ENCODE measurements around the gene C16orf89.
"Not testable (repeated sequence)": the region's sequence is repeated elsewhere in the genome, so short reads cannot be mapped to it uniquely, and the experiment has no call there.

- TF ChIP-seq, protein P1, sequence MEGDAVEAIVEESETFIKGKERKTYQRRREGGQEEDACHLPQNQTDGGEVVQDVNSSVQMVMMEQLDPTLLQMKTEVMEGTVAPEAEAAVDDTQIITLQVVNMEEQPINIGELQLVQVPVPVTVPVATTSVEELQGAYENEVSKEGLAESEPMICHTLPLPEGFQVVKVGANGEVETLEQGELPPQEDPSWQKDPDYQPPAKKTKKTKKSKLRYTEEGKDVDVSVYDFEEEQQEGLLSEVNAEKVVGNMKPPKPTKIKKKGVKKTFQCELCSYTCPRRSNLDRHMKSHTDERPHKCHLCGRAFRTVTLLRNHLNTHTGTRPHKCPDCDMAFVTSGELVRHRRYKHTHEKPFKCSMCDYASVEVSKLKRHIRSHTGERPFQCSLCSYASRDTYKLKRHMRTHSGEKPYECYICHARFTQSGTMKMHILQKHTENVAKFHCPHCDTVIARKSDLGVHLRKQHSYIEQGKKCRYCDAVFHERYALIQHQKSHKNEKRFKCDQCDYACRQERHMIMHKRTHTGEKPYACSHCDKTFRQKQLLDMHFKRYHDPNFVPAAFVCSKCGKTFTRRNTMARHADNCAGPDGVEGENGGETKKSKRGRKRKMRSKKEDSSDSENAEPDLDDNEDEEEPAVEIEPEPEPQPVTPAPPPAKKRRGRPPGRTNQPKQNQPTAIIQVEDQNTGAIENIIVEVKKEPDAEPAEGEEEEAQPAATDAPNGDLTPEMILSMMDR (IDR thresholded peaks at IDR 0.05; ENCODE audit: insufficient read depth, low read length) = not testable (repeated sequence)
- TF ChIP-seq SPI1 (IDR thresholded peaks at IDR 0.05; ENCODE audit: borderline replicate concordance, low read depth); POLR2AphosphoS5 (IDR thresholded peaks at IDR 0.05; ENCODE audit: low read depth); GABPA (IDR thresholded peaks at IDR 0.05; ENCODE audit: low read depth): not testable (repeated sequence)
- TF ChIP-seq, protein P2, sequence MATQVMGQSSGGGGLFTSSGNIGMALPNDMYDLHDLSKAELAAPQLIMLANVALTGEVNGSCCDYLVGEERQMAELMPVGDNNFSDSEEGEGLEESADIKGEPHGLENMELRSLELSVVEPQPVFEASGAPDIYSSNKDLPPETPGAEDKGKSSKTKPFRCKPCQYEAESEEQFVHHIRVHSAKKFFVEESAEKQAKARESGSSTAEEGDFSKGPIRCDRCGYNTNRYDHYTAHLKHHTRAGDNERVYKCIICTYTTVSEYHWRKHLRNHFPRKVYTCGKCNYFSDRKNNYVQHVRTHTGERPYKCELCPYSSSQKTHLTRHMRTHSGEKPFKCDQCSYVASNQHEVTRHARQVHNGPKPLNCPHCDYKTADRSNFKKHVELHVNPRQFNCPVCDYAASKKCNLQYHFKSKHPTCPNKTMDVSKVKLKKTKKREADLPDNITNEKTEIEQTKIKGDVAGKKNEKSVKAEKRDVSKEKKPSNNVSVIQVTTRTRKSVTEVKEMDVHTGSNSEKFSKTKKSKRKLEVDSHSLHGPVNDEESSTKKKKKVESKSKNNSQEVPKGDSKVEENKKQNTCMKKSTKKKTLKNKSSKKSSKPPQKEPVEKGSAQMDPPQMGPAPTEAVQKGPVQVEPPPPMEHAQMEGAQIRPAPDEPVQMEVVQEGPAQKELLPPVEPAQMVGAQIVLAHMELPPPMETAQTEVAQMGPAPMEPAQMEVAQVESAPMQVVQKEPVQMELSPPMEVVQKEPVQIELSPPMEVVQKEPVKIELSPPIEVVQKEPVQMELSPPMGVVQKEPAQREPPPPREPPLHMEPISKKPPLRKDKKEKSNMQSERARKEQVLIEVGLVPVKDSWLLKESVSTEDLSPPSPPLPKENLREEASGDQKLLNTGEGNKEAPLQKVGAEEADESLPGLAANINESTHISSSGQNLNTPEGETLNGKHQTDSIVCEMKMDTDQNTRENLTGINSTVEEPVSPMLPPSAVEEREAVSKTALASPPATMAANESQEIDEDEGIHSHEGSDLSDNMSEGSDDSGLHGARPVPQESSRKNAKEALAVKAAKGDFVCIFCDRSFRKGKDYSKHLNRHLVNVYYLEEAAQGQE (IDR thresholded peaks at IDR 0.05; ENCODE audit: insufficient replicate concordance, low read depth) = not testable (repeated sequence)
These were observed 39.3 kb upstream of the C16orf89 start for GRCh38 chr16:5105039-5105438.
